K562 (cell line): ENCODE results near the gene CCR9. TPM values are rescaled to one million over a fixed set of nuclear protein-coding genes. Genes with fewer than 3 reads are reported as not detected.

Source experiments
- DPF2 ChIP-seq: fragments of 450-650 bp; IDR thresholded peaks from 2 replicates; pipeline ENCODE4 v1.6.1; 2016
- EP300 ChIP-seq: IDR thresholded peaks from 2 replicates; pipeline ENCODE4 v1.6.1; 2012; ENCODE audit warnings: low read length, improper control_type of control experiment
- FOSL1 ChIP-seq: fragments of 200-800 bp; sonication (Bioruptor generic); conservative IDR thresholded peaks from 2 replicates; pipeline ENCODE4 v1.6.1; 2016; ENCODE audit warnings: missing genetic modification characterization, missing compliant biosample characterization
- KDM1A ChIP-seq, 2 experiments: fragments of 450-650 bp; IDR thresholded peaks; 2 replicates each; pipeline ENCODE4 v1.6.1; 2016; ENCODE audit warnings: mild to moderate bottlenecking in 2 of 2
- MYNN ChIP-seq, 2 experiments: sonication (generic); formaldehyde crosslinking in 1 of 2; IDR thresholded peaks; 2 replicates each; pipeline versions ENCODE4 v1.5.0 to v1.6.1; 2016 to 2020; ENCODE audit warnings: antibody characterized with exemption in 1 of 2, missing genetic modification reagents in 1 of 2
- SAP30 ChIP-seq: fragments of 200-600 bp; sonication (generic); IDR thresholded peaks from 2 replicates; pipeline ENCODE4 v1.6.1; 2012; ENCODE audit warnings: borderline replicate concordance, low read depth, mild to moderate bottlenecking, moderate library complexity, low read length, control low read depth, inconsistent platforms; ENCODE audit not compliant: insufficient read depth, poor library complexity, severe bottlenecking
- TEAD4 ChIP-seq, 2 experiments: sonication (generic) in 1 of 2; formaldehyde crosslinking in 1 of 2; IDR thresholded peaks; 2 replicates each; pipeline versions ENCODE4 v1.6.1 to v1.8.0; 2012 to 2022; ENCODE audit warnings: borderline replicate concordance in 1 of 2, inconsistent platforms in 1 of 2, low read length in 1 of 2, mild to moderate bottlenecking in 1 of 2, missing genetic modification reagents in 1 of 2
- THRB ChIP-seq: fragments of 450-650 bp; formaldehyde crosslinking; conservative IDR thresholded peaks from 2 replicates; pipeline ENCODE4 v1.4.0; 2022; ENCODE audit warnings: mild to moderate bottlenecking, missing genetic modification characterization
- ZNF280B ChIP-seq: fragments of 250-450 bp; sonication (Bioruptor Pico); IDR thresholded peaks from 2 replicates; pipeline ENCODE4 v1.5.1; 2021; ENCODE audit warnings: mild to moderate bottlenecking
- ZNF561 ChIP-seq: fragments of 450-650 bp; formaldehyde crosslinking; conservative IDR thresholded peaks from 2 replicates; pipeline ENCODE4 v1.4.0; 2020; ENCODE audit warnings: mild to moderate bottlenecking, moderate library complexity
- ZNF589 ChIP-seq: fragments of 200-800 bp; sonication (Bioruptor generic); IDR thresholded peaks from 2 replicates; pipeline ENCODE4 v1.6.1; 2016; ENCODE audit warnings: low read depth, missing genetic modification characterization, missing compliant biosample characterization
- polyA plus RNA-seq, 8 experiments: library from polyadenylated mRNA; depleted of rRNA in 4 of 8; stranded (reverse) in 5 of 8; unstranded in 3 of 8; fragments of >200 nt; fragmentation: Nextera tagmentation in 2 of 8; fragmentation: Illumina TruSeq in 1 of 8; extraction: Ambion mirVana in 2 of 8; extraction: Trizol in 1 of 8; gene quantifications; 2 replicates each; pipeline versions ENCODE4 v1.2.1 to v1.2.3, GENCODE V29; 2011 to 2014; ENCODE audit warnings: inconsistent platforms in 1 of 8, missing spikeins in 1 of 8
- total RNA-seq, 7 experiments: library from RNA; depleted of rRNA in 6 of 7; stranded (reverse); fragments of >200 nt in 6 of 7; fragmentation: Illumina TruSeq in 2 of 7; extraction: Trizol in 2 of 7; gene quantifications; 2 replicates each; pipeline versions ENCODE4 v1.2.1 to v1.2.3, GENCODE V29; 2011 to 2021; ENCODE audit warnings: low replicate concordance in 1 of 7
- TF ChIP-seq, protein P1 (sequence below): fragments of 450-650 bp; IDR thresholded peaks from 2 replicates; pipeline ENCODE4 v1.6.1; 2016; ENCODE audit warnings: low read depth, mild to moderate bottlenecking, moderate library complexity
- TF ChIP-seq, protein P2 (sequence below): fragments of 250-450 bp; sonication (Bioruptor Pico); IDR thresholded peaks from 2 replicates; pipeline ENCODE4 v1.8.0; 2021; ENCODE audit warnings: moderate library complexity, mild to moderate bottlenecking, inconsistent platforms
- TF ChIP-seq, protein P3 (sequence below): IDR thresholded peaks from 3 replicates; pipeline ENCODE4 v1.6.1; 2011; ENCODE audit warnings: borderline replicate concordance, mild to moderate bottlenecking; ENCODE audit not compliant: insufficient read length, insufficient read depth
- TF ChIP-seq, protein P4 (sequence below): fragments of 200-800 bp; sonication (Bioruptor generic); IDR thresholded peaks from 2 replicates; pipeline ENCODE4 v1.6.1; 2017; ENCODE audit warnings: missing genetic modification characterization, missing compliant biosample characterization

CCR9 gene
- total and polyA plus RNA-seq, 9 of the 15 experiments (the other 6 are each of a cell fraction or from before 2014, with no cell fraction given), result not detected

- peak; percentile 92 for TF ChIP-seq TEAD4 (IDR thresholded peaks at IDR 0.05; ENCODE audit: low read length)
- no peak for TF ChIP-seq TEAD4 (CRISPR knock-in tag; IDR thresholded peaks at IDR 0.05; ENCODE audit: borderline replicate concordance)
- TF ChIP-seq, protein P1, sequence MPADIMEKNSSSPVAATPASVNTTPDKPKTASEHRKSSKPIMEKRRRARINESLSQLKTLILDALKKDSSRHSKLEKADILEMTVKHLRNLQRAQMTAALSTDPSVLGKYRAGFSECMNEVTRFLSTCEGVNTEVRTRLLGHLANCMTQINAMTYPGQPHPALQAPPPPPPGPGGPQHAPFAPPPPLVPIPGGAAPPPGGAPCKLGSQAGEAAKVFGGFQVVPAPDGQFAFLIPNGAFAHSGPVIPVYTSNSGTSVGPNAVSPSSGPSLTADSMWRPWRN, result no peak
- TF ChIP-seq ZNF589 (CRISPR knock-in tag), result no peak
- no peak for TF ChIP-seq ZNF280B (CRISPR knock-in tag)
- TF ChIP-seq, protein P2, sequence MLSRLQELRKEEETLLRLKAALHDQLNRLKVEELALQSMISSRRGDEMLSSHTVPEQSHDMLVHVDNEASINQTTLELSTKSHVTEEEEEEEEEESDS (CRISPR knock-in tag), result no peak
- no peak for TF ChIP-seq ZNF561
- TF ChIP-seq THRB (CRISPR knock-in tag), result no peak
- peak; percentile 87 to 92 for TF ChIP-seq KDM1A (IDR thresholded peaks at IDR 0.05)
- peak; percentile 76 for TF ChIP-seq FOSL1
- TF ChIP-seq DPF2, result peak; percentile 94
- TF ChIP-seq, protein P3, sequence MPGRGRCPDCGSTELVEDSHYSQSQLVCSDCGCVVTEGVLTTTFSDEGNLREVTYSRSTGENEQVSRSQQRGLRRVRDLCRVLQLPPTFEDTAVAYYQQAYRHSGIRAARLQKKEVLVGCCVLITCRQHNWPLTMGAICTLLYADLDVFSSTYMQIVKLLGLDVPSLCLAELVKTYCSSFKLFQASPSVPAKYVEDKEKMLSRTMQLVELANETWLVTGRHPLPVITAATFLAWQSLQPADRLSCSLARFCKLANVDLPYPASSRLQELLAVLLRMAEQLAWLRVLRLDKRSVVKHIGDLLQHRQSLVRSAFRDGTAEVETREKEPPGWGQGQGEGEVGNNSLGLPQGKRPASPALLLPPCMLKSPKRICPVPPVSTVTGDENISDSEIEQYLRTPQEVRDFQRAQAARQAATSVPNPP, result no peak
- TF ChIP-seq, protein P4, sequence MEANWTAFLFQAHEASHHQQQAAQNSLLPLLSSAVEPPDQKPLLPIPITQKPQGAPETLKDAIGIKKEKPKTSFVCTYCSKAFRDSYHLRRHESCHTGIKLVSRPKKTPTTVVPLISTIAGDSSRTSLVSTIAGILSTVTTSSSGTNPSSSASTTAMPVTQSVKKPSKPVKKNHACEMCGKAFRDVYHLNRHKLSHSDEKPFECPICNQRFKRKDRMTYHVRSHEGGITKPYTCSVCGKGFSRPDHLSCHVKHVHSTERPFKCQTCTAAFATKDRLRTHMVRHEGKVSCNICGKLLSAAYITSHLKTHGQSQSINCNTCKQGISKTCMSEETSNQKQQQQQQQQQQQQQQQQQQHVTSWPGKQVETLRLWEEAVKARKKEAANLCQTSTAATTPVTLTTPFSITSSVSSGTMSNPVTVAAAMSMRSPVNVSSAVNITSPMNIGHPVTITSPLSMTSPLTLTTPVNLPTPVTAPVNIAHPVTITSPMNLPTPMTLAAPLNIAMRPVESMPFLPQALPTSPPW (CRISPR knock-in tag), result no peak
- TF ChIP-seq MYNN (IDR thresholded peaks at IDR 0.05), result no peak
- no peak for TF ChIP-seq MYNN (CRISPR knock-in tag; IDR thresholded peaks at IDR 0.05)
- peak; percentile 85 for TF ChIP-seq EP300
- TF ChIP-seq SAP30, result no peak
Observed at GRCh38 chr3:45881078-45882022, 5.0 kb upstream of the CCR9 start (continued).
